ENCODE results near the gene TGFBR3. TPM values are rescaled to one million over a fixed set of nuclear protein-coding genes. Genes with fewer than 3 reads are reported as not detected.

Gene TGFBR3
- total and polyA plus RNA-seq, 9 of the 15 experiments (the other 6 are each of a cell fraction or from before 2014, with no cell fraction given), result 3.6 to 32.4 (median 15.6) TPM

DNA sequence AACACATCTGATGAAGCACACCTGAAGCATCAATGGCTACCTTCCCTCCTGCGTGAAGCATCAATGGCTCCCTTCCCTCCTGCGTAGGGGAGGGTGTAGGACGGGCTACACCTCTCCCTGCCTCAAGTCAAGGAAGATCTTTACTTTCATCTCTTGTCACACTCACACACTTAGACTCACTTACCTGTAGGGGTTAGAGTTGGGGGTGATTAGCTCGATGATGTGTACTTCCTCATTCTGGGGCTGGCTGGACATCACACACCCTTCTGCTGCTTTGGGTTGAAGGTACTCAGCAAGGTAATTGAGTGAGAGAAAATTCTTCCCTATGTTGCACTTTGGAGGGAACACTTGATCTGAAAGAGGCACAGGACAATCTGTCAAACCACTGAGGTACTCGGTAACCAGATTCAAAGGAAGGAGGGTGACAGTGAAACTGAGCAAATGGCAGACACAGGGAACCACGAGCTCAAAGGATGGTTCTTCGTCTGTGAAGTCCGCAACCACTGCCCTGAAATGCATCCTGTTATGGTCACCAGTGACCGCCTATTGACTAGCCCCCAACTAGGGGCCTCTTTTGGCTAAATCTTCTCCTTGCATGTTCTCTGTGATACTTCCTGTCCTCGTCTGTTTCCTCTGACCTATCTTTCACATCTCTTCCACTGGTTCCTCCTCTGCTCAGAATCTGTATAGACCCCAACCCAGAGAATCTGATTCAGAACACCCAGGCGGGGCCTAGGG, 156.2 kb downstream of the TGFBR3 start (continued):
- TF ChIP-seq, protein P1, sequence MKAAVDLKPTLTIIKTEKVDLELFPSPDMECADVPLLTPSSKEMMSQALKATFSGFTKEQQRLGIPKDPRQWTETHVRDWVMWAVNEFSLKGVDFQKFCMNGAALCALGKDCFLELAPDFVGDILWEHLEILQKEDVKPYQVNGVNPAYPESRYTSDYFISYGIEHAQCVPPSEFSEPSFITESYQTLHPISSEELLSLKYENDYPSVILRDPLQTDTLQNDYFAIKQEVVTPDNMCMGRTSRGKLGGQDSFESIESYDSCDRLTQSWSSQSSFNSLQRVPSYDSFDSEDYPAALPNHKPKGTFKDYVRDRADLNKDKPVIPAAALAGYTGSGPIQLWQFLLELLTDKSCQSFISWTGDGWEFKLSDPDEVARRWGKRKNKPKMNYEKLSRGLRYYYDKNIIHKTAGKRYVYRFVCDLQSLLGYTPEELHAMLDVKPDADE (conservative IDR thresholded peaks at IDR 0.05; ENCODE audit: control insufficient read depth, low read depth, low read length), result no peak
- TF ChIP-seq JUND (IDR thresholded peaks at IDR 0.05; ENCODE audit: borderline replicate concordance, low read depth, low read length) (no peak), JUND (tag; IDR thresholded peaks at IDR 0.05; ENCODE audit: borderline replicate concordance, low read depth, low read length) (peak; percentile 12; the same call in 1 of the 3 replicates), TRIM24 (IDR thresholded peaks at IDR 0.05) (no peak), SPI1 (IDR thresholded peaks at IDR 0.05; ENCODE audit: borderline replicate concordance, low read depth, low read length) (peak; percentile 70), EP400 (IDR thresholded peaks at IDR 0.05) (no peak), PRMT5 (CRISPR knock-in tag; IDR thresholded peaks at IDR 0.05) (no peak), DIDO1 (tag; IDR thresholded peaks at IDR 0.05; ENCODE audit: low read depth) (no peak), DMBX1 (CRISPR knock-in tag; IDR thresholded peaks at IDR 0.05; ENCODE audit: borderline replicate concordance) (0 out of 2 replicates have a peak, but pooled peaks have one; percentile 21), CTBP1 (IDR thresholded peaks at IDR 0.05; ENCODE audit: borderline replicate concordance) (peak; percentile 78), SMAD4 (CRISPR knock-in tag; conservative IDR thresholded peaks at IDR 0.05) (peak; percentile 41; the same call in 1 of the 2 replicates), FOSL1 (tag; conservative IDR thresholded peaks at IDR 0.05) (no peak), CHD2 (IDR thresholded peaks at IDR 0.05; ENCODE audit: low read depth, low read length) (no peak), NR2F6 (CRISPR knock-in tag; IDR thresholded peaks at IDR 0.05) (no peak), PRPF4 (IDR thresholded peaks at IDR 0.05; ENCODE audit: insufficient read depth, low read depth, low read length, poor library complexity, severe bottlenecking) (no peak), ZNF436 (CRISPR knock-in tag; IDR thresholded peaks at IDR 0.05) (no peak)
- TF ChIP-seq, protein P2, sequence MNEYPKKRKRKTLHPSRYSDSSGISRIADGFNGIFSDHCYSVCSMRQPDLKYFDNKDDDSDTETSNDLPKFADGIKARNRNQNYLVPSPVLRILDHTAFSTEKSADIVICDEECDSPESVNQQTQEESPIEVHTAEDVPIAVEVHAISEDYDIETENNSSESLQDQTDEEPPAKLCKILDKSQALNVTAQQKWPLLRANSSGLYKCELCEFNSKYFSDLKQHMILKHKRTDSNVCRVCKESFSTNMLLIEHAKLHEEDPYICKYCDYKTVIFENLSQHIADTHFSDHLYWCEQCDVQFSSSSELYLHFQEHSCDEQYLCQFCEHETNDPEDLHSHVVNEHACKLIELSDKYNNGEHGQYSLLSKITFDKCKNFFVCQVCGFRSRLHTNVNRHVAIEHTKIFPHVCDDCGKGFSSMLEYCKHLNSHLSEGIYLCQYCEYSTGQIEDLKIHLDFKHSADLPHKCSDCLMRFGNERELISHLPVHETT (CRISPR knock-in tag; conservative IDR thresholded peaks at IDR 0.05 in 1 of 2, IDR thresholded peaks at IDR 0.05 in 1 of 2), result no peak
- TF ChIP-seq, protein P3, sequence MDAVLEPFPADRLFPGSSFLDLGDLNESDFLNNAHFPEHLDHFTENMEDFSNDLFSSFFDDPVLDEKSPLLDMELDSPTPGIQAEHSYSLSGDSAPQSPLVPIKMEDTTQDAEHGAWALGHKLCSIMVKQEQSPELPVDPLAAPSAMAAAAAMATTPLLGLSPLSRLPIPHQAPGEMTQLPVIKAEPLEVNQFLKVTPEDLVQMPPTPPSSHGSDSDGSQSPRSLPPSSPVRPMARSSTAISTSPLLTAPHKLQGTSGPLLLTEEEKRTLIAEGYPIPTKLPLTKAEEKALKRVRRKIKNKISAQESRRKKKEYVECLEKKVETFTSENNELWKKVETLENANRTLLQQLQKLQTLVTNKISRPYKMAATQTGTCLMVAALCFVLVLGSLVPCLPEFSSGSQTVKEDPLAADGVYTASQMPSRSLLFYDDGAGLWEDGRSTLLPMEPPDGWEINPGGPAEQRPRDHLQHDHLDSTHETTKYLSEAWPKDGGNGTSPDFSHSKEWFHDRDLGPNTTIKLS (IDR thresholded peaks at IDR 0.05; ENCODE audit: borderline replicate concordance, low read depth), result no peak
- TF ChIP-seq, protein P4, sequence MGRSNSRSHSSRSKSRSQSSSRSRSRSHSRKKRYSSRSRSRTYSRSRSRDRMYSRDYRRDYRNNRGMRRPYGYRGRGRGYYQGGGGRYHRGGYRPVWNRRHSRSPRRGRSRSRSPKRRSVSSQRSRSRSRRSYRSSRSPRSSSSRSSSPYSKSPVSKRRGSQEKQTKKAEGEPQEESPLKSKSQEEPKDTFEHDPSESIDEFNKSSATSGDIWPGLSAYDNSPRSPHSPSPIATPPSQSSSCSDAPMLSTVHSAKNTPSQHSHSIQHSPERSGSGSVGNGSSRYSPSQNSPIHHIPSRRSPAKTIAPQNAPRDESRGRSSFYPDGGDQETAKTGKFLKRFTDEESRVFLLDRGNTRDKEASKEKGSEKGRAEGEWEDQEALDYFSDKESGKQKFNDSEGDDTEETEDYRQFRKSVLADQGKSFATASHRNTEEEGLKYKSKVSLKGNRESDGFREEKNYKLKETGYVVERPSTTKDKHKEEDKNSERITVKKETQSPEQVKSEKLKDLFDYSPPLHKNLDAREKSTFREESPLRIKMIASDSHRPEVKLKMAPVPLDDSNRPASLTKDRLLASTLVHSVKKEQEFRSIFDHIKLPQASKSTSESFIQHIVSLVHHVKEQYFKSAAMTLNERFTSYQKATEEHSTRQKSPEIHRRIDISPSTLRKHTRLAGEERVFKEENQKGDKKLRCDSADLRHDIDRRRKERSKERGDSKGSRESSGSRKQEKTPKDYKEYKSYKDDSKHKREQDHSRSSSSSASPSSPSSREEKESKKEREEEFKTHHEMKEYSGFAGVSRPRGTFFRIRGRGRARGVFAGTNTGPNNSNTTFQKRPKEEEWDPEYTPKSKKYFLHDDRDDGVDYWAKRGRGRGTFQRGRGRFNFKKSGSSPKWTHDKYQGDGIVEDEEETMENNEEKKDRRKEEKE (IDR thresholded peaks at IDR 0.05; ENCODE audit: borderline replicate concordance in 1 of 2, control insufficient read depth in 1 of 2, low read depth in 2 of 2, low read length in 1 of 2), result no peak
